HEK293T (cell line): Measurements from ENCODE around the gene DNAH17.

Source experiments
- ARNT ChIP-seq: fragments of 450-650 bp; IDR thresholded peaks from 2 replicates; pipeline ENCODE4 v1.6.1; 2017; ENCODE audit warnings: mild to moderate bottlenecking
- CTBP1 ChIP-seq: fragments of 450-650 bp; IDR thresholded peaks from 2 replicates; pipeline ENCODE4 v1.6.1; 2016; ENCODE audit warnings: borderline replicate concordance
- FOXA1 ChIP-seq: fragments of 450-650 bp; IDR thresholded peaks from 2 replicates; pipeline ENCODE4 v1.6.1; 2016; ENCODE audit warnings: mild to moderate bottlenecking
- FOXK2 ChIP-seq: fragments of 450-650 bp; IDR thresholded peaks from 2 replicates; pipeline ENCODE4 v1.6.1; 2016; ENCODE audit warnings: mild to moderate bottlenecking
- FOXM1 ChIP-seq: fragments of 450-650 bp; IDR thresholded peaks from 2 replicates; pipeline ENCODE4 v1.6.1; 2017; ENCODE audit warnings: mild to moderate bottlenecking, borderline replicate concordance
- L3MBTL2 ChIP-seq: fragments of 450-650 bp; conservative IDR thresholded peaks from 2 replicates; pipeline ENCODE4 v1.6.1; 2016; ENCODE audit warnings: mild to moderate bottlenecking
- LEF1 ChIP-seq: fragments of 450-650 bp; IDR thresholded peaks from 2 replicates; pipeline ENCODE4 v1.6.1; 2017; ENCODE audit warnings: mild to moderate bottlenecking, borderline replicate concordance
- PKNOX1 ChIP-seq: fragments of 450-650 bp; IDR thresholded peaks from 2 replicates; pipeline ENCODE4 v1.6.1; 2016
- SP1 ChIP-seq: fragments of 450-650 bp; IDR thresholded peaks from 2 replicates; pipeline ENCODE4 v1.6.1; 2017
- SUZ12 ChIP-seq: fragments of 450-650 bp; IDR thresholded peaks from 2 replicates; pipeline ENCODE4 v1.6.1; 2016; ENCODE audit warnings: mild to moderate bottlenecking
- TARDBP ChIP-seq: fragments of 450-650 bp; IDR thresholded peaks from 2 replicates; pipeline ENCODE4 v1.6.1; 2016
- ZNF384 ChIP-seq: fragments of 450-650 bp; IDR thresholded peaks from 2 replicates; pipeline ENCODE4 v1.6.1; 2016

GRCh38 chr17:78615631-78616030 lies 38.4 kb upstream of the DNAH17 start:
- TF ChIP-seq SUZ12 = no peak
- no peak for TF ChIP-seq FOXK2
- TF ChIP-seq PKNOX1 = no peak
- no peak for TF ChIP-seq FOXM1
- TF ChIP-seq SP1 = no peak
- no peak for TF ChIP-seq ZNF384
- no peak for TF ChIP-seq TARDBP
- no peak for TF ChIP-seq ARNT
- no peak for TF ChIP-seq CTBP1
- TF ChIP-seq FOXA1 = no peak
- no peak for TF ChIP-seq LEF1
- no peak for TF ChIP-seq L3MBTL2
